22Rv1 (cell line): ENCODE data around the gene MSANTD1.

Source experiments
- ZFX ChIP-seq: fragments of 450-650 bp; IDR thresholded peaks from 2 replicates; pipeline ENCODE4 v1.6.1; 2017; ENCODE audit warnings: antibody characterized with exemption, borderline replicate concordance
- TF ChIP-seq, protein P1 (sequence below): fragments of 450-650 bp; IDR thresholded peaks from 2 replicates; pipeline ENCODE4 v1.5.1; 2017; ENCODE audit warnings: mild to moderate bottlenecking

- TF ChIP-seq, protein P1, sequence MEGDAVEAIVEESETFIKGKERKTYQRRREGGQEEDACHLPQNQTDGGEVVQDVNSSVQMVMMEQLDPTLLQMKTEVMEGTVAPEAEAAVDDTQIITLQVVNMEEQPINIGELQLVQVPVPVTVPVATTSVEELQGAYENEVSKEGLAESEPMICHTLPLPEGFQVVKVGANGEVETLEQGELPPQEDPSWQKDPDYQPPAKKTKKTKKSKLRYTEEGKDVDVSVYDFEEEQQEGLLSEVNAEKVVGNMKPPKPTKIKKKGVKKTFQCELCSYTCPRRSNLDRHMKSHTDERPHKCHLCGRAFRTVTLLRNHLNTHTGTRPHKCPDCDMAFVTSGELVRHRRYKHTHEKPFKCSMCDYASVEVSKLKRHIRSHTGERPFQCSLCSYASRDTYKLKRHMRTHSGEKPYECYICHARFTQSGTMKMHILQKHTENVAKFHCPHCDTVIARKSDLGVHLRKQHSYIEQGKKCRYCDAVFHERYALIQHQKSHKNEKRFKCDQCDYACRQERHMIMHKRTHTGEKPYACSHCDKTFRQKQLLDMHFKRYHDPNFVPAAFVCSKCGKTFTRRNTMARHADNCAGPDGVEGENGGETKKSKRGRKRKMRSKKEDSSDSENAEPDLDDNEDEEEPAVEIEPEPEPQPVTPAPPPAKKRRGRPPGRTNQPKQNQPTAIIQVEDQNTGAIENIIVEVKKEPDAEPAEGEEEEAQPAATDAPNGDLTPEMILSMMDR, result no peak
- no peak for TF ChIP-seq ZFX
Measured at GRCh38 chr4:3226944-3227343, 22.0 kb upstream of the MSANTD1 start.
